GM12873 (cell line): ENCODE measurements around the gene CD300E.

Source experiments
- TF ChIP-seq, protein P1 (sequence below): IDR thresholded peaks from 2 replicates; pipeline ENCODE4 v1.5.1; 2012; ENCODE audit warnings: low read depth, mild to moderate bottlenecking, moderate library complexity, low read length, control low read depth; ENCODE audit not compliant: insufficient read depth; ENCODE audit errors: missing control alignments

The CD300E gene

DNA sequence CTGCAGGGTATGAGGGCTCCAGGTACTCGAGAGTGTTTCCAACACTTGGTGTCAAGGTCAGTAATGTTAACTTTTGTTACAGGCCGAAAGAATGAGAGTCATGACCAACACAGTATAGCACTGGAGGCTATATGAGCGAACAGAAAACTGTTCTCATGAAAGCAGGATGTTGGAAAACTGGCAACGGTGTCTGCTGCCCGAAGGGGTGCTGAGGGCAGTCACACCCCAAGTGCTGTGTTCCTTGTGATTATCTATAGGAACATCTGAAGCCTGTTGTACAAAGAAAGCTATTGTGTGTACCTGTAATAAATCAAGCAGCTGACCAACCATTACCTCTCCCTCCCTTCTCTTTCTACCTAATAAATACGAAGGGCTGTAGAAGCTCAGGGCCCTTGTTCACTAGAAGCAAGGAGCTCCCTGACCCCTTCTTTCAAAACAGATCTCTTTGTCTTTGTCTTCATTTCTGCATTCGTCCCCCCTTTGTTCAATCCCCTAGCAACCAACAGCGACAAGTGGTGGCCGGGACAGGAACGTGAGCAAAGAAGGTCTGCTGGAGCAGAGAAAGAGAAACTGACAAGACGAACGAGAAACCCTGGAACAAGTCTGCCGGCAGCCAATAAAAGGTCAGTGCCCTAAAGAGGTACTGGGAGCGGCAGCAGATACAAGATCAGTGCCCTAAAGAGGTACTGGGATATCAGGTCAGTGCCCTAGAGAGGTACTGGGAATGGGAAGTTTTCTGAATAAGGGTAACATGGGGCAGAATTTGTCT lies 39.1 kb downstream of the CD300E start:
- TF ChIP-seq, protein P1, sequence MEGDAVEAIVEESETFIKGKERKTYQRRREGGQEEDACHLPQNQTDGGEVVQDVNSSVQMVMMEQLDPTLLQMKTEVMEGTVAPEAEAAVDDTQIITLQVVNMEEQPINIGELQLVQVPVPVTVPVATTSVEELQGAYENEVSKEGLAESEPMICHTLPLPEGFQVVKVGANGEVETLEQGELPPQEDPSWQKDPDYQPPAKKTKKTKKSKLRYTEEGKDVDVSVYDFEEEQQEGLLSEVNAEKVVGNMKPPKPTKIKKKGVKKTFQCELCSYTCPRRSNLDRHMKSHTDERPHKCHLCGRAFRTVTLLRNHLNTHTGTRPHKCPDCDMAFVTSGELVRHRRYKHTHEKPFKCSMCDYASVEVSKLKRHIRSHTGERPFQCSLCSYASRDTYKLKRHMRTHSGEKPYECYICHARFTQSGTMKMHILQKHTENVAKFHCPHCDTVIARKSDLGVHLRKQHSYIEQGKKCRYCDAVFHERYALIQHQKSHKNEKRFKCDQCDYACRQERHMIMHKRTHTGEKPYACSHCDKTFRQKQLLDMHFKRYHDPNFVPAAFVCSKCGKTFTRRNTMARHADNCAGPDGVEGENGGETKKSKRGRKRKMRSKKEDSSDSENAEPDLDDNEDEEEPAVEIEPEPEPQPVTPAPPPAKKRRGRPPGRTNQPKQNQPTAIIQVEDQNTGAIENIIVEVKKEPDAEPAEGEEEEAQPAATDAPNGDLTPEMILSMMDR = no peak

DNA sequence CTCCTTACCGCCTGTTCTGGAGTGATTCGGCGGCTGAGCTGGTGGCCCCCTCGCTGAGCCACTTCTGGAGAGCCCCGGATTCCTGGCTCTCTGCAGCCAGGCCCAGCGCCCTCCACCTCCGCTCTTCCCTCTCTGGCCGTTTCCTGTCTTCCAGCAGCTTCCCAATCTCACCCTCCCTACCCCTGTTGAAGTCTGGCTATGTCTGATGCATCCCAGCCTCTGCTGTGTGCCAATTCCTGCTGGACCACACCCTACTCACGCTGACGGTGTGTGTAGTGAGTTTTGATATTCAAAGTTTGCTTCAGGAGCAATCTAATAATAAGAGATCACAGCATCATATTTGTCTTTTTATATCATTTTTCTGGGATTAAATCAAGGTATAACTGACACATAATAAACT lies 40.9 kb downstream of the CD300E start:
- TF ChIP-seq, protein P1 = no peak

DNA sequence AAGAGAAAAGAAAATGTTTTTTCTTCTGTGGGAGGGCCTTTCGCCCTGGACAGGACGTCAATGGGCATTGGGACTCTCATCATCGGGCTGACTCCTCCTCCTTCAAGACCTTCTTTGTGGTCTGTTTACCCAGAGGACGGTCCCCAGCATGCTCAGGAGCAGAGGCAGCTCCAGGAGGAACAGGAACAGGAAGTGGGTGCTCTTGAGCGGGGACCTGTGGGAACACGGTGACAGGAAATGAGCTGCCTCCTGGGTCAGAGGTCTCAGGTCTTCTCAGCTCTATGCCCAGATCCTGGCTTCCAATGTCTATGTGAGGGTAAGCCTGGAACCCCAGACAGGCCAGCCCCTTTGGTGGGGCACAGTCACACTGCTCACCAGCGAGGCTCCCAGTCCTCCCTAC lies 43.6 kb downstream of the CD300E start:
- TF ChIP-seq, protein P1 = no peak

DNA sequence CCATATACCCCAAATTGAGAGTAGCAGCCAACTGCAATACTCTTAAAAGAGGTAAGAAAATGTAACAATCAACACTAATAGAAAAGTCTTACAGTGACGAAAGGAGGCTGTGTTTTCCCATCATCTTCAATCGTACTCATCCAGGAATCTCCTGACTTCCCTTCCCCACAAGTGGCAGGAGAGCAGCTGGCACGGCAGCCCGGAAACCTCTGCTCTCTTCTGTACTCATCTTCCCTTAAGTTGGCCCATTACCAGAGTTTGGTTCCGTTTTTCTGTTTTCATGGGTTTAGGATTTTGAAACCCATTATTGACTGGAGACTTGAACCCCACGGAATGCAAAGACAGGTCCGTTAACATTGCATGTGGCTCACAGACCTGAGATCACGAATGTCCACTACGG lies 44.6 kb downstream of the CD300E start:
- TF ChIP-seq, protein P1 = no peak

DNA sequence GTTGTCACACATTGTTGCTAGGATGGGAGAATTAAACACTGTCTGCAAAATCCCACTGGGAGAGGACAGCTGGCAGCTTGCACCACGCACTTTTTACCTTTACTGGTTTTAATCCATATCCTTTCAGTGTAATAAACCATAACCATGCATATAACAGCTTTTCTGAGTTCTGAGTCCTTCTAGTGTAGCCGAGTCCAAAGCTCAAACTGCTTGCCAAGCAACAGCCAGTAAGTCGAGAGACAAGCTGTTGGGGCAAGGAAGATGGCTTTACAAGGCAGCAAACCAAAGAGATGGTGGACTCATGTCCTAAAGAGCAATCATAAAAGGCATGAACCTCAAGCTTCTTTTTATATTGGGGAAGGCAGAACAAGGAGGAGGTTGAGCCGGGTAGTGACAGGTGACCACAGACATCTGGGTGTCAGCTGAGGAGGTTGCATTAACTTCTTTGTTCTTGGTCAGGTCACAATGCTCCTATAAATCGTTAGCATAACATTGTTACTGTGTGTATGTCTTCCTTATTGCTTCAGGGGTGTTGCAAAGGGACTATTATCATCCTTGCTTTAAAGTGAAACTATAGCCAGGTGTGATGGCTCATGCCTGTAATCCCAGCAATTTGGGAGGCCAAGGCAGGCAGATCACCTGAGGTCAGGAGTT lies 48.9 kb downstream of the CD300E start:
- TF ChIP-seq, protein P1 = no peak

DNA sequence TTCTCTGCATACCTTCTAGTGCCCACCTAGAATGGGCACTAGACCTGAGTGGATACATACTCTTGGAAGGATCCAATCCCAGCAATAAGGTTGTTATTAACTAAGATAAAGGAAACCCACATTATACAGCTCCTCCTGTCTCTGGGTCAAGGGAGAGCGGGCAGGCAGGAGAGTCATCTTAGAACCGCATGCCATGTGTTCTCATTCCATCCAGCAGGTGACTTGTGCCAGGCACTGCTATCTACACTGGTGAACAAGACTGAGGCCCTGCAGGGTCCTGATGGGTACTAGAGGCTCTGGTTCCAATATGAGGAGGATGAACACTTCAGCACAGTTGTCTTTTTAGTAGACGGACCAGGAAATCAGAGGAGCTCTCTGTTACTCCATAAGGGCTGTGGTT lies 50.4 kb downstream of the CD300E start:
- TF ChIP-seq, protein P1 = no peak

- TF ChIP-seq, protein P1 = no peak
Observed at GRCh38 chr17:74571621-74572270, 51.8 kb downstream of the CD300E start.
